ENCODE results near the gene TLR6. TPM values are rescaled to one million over a fixed set of nuclear protein-coding genes. Genes with fewer than 3 reads are reported as not detected.

The TLR6 gene
- total RNA-seq, 1 experiment from 2014 or later, result 0.11 TPM

DNA sequence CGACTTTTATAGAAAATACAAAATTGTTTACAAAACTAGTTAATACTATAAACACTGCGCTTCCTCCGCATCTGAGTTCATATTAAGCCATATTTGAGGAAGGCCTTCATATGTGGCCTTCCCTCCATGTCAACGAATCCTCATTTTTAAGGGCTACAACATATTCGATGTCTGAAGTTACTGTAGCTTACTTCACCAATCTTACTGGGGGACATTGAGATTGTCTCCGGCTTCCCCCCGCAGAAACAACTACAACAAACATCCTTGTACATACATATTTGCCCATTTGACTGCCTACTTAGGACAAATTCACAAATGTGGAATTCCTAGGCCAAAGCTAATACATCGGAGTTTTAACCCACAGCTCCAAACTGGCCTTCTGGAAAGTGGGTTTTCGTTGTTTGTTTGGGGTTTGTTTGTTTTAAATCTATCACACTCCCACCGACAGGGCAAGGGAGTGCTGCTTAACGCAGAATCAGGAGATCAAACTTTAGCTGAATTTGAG is 10.4 kb upstream of the TLR6 start (continued):
- TF ChIP-seq TP53 (CRISPR knock-in tag; IDR thresholded peaks at IDR 0.05), result no peak
- TF ChIP-seq, protein P1, sequence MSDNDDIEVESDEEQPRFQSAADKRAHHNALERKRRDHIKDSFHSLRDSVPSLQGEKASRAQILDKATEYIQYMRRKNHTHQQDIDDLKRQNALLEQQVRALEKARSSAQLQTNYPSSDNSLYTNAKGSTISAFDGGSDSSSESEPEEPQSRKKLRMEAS (CRISPR knock-in tag; IDR thresholded peaks at IDR 0.05), result no peak
- TF ChIP-seq, protein P2, sequence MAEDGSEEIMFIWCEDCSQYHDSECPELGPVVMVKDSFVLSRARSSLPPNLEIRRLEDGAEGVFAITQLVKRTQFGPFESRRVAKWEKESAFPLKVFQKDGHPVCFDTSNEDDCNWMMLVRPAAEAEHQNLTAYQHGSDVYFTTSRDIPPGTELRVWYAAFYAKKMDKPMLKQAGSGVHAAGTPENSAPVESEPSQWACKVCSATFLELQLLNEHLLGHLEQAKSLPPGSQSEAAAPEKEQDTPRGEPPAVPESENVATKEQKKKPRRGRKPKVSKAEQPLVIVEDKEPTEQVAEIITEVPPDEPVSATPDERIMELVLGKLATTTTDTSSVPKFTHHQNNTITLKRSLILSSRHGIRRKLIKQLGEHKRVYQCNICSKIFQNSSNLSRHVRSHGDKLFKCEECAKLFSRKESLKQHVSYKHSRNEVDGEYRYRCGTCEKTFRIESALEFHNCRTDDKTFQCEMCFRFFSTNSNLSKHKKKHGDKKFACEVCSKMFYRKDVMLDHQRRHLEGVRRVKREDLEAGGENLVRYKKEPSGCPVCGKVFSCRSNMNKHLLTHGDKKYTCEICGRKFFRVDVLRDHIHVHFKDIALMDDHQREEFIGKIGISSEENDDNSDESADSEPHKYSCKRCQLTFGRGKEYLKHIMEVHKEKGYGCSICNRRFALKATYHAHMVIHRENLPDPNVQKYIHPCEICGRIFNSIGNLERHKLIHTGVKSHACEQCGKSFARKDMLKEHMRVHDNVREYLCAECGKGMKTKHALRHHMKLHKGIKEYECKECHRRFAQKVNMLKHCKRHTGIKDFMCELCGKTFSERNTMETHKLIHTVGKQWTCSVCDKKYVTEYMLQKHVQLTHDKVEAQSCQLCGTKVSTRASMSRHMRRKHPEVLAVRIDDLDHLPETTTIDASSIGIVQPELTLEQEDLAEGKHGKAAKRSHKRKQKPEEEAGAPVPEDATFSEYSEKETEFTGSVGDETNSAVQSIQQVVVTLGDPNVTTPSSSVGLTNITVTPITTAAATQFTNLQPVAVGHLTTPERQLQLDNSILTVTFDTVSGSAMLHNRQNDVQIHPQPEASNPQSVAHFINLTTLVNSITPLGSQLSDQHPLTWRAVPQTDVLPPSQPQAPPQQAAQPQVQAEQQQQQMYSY (CRISPR knock-in tag; IDR thresholded peaks at IDR 0.05), result no peak

DNA sequence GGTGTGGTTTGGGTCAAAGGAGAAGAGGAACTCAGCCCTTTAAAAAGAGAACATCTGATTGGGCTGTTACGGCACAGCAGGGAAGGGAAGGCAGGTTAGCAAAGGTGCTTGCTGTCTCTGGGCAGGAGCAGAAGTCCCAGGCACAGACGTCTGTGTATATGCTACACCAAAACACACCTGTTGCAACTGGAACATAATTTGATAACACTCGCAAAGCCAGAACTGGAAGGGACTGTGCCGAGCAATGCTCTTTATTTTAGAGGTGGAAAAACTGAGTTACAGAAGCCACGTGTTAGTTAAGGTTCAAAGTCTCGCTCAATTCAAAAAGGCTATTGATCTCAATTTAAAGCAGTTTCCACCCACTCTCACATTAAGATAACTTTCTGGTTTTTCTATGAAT is 8.8 kb upstream of the TLR6 start:
- DNase-seq (ENCODE audit: low spot score) (no peak), ATAC-seq (no peak)
- H3K27ac Mint-ChIP-seq, result no peak overlapping the region
- H3K27me3 Mint-ChIP-seq (ENCODE audit: low read depth), result peaks cover 5% of the 10 kb centered on the region; the same call in 1 of the 2 replicates
- TF ChIP-seq ZBTB21 (CRISPR knock-in tag; IDR thresholded peaks at IDR 0.05; ENCODE audit: borderline replicate concordance), result no peak
- TF ChIP-seq NR1H2 (CRISPR knock-in tag; IDR thresholded peaks at IDR 0.05), result no peak
- TF ChIP-seq, protein P3, sequence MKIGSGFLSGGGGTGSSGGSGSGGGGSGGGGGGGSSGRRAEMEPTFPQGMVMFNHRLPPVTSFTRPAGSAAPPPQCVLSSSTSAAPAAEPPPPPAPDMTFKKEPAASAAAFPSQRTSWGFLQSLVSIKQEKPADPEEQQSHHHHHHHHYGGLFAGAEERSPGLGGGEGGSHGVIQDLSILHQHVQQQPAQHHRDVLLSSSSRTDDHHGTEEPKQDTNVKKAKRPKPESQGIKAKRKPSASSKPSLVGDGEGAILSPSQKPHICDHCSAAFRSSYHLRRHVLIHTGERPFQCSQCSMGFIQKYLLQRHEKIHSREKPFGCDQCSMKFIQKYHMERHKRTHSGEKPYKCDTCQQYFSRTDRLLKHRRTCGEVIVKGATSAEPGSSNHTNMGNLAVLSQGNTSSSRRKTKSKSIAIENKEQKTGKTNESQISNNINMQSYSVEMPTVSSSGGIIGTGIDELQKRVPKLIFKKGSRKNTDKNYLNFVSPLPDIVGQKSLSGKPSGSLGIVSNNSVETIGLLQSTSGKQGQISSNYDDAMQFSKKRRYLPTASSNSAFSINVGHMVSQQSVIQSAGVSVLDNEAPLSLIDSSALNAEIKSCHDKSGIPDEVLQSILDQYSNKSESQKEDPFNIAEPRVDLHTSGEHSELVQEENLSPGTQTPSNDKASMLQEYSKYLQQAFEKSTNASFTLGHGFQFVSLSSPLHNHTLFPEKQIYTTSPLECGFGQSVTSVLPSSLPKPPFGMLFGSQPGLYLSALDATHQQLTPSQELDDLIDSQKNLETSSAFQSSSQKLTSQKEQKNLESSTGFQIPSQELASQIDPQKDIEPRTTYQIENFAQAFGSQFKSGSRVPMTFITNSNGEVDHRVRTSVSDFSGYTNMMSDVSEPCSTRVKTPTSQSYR (CRISPR knock-in tag; IDR thresholded peaks at IDR 0.05), result no peak
- CTCF ChIA-PET, result no interaction called here
- peaks cover 16% of the 10 kb centered on the region for H3K4me1 Mint-ChIP-seq
- no peak overlapping the region for H3K4me3 Mint-ChIP-seq
- no peaks in the 10 kb centered on the region; the same call in 1 of the 2 replicates for H3K36me3 Mint-ChIP-seq
- H3K9me3 Mint-ChIP-seq, result no peaks in the 10 kb centered on the region
- POLR2A ChIA-PET, result no interaction called here

DNA sequence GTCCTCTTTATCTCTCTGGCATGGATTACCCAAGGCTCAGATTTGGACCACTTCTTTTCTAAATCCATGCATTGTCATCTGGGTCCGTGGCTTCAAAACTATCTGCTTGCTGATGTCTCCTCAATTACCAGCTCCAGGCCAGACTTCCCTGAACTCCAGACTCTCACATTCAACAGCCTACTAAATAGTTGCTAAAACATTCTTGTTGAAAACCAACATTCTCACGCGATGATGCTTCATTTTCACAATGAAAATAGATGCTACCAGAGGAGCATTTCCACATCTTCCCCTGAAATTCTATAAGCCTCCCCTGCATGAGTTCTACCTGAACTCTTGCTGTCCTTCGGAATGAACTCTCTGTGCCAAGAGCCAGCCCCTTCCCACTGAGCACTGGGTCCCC is 5.2 kb upstream of the TLR6 start:
- no peak for ATAC-seq
- H3K36me3 Mint-ChIP-seq, result no peaks in the 10 kb centered on the region
- ChIA-PET CTCF (interaction anchor here (1.8 kb wide), 1 partner anchor 12 kb away, joined by 18 read pairs; no protein-coding TSS in a partner anchor), POLR2A (no interaction called here)
- H3K4me3 Mint-ChIP-seq, result no peak overlapping the region
- no peaks in the 10 kb centered on the region for H3K9me3 Mint-ChIP-seq
- H3K27ac Mint-ChIP-seq, result no peak overlapping the region
- no peak for DNase-seq (ENCODE audit: low spot score)
- no peak for TF ChIP-seq RORB (CRISPR knock-in tag; IDR thresholded peaks at IDR 0.05)
- TF ChIP-seq, protein P4, sequence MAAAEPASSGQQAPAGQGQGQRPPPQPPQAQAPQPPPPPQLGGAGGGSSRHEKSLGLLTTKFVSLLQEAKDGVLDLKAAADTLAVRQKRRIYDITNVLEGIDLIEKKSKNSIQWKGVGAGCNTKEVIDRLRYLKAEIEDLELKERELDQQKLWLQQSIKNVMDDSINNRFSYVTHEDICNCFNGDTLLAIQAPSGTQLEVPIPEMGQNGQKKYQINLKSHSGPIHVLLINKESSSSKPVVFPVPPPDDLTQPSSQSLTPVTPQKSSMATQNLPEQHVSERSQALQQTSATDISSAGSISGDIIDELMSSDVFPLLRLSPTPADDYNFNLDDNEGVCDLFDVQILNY (CRISPR knock-in tag; IDR thresholded peaks at IDR 0.05), result no peak
- no peak for TF ChIP-seq ZNF671 (CRISPR knock-in tag; IDR thresholded peaks at IDR 0.05)
- H3K4me1 Mint-ChIP-seq, result peaks cover 17% of the 10 kb centered on the region
- peaks cover 5% of the 10 kb centered on the region; the same call in 1 of the 2 replicates for H3K27me3 Mint-ChIP-seq (ENCODE audit: low read depth)

DNA sequence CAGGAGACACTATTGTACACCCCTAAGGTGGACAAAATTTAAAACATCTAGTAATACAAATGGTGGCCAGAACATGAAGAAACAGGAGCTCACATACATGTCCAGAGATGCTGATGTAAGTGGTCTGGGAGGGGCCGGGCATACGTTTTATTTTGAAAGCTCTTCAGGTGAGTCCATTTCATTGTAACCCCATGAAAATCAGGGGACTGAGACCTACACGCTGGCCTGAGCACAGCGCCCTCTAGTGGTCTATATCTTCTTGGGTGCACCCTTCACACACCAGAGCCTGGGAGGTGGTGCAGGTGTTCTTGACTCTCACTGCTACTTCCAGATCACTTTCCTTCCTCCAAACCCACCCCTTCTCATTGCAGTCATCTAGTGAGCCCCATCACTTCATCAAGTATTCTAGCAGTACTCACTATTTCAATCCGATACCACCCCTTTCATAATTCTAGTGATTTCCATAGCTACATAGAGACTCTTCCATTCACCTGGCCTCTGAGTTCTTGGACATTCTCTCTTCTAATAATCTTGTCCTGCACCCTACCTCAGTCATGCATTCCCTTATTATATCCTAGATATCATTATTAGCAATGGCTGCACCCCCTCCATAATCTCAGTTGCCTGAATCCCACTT is 4.3 kb upstream of the TLR6 start:
- Mint-ChIP-seq H3K4me3 (no peak overlapping the region), H3K4me1 (peaks cover 23% of the 10 kb centered on the region), H3K27me3 (ENCODE audit: low read depth) (peaks cover 5% of the 10 kb centered on the region; the same call in 1 of the 2 replicates), H3K27ac (no peak overlapping the region), H3K9me3 (no peaks in the 10 kb centered on the region), H3K36me3 (no peaks in the 10 kb centered on the region)
- CTCF ChIA-PET, result interaction anchor here (0.6 to 1.9 kb wide), 32 partner anchors 10 to 792 kb away, joined by 3 to 45 read pairs (median 4); partner anchors contain the start of gene TLR10
- POLR2A ChIA-PET, result no interaction called here
- peak; percentile 76 for DNase-seq (ENCODE audit: low spot score)
- ATAC-seq, result peak; percentile 96
- TF ChIP-seq, protein P5, sequence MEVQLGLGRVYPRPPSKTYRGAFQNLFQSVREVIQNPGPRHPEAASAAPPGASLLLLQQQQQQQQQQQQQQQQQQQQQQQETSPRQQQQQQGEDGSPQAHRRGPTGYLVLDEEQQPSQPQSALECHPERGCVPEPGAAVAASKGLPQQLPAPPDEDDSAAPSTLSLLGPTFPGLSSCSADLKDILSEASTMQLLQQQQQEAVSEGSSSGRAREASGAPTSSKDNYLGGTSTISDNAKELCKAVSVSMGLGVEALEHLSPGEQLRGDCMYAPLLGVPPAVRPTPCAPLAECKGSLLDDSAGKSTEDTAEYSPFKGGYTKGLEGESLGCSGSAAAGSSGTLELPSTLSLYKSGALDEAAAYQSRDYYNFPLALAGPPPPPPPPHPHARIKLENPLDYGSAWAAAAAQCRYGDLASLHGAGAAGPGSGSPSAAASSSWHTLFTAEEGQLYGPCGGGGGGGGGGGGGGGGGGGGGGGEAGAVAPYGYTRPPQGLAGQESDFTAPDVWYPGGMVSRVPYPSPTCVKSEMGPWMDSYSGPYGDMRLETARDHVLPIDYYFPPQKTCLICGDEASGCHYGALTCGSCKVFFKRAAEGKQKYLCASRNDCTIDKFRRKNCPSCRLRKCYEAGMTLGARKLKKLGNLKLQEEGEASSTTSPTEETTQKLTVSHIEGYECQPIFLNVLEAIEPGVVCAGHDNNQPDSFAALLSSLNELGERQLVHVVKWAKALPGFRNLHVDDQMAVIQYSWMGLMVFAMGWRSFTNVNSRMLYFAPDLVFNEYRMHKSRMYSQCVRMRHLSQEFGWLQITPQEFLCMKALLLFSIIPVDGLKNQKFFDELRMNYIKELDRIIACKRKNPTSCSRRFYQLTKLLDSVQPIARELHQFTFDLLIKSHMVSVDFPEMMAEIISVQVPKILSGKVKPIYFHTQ (CRISPR knock-in tag; IDR thresholded peaks at IDR 0.05), result no peak
- TF ChIP-seq, protein P6, sequence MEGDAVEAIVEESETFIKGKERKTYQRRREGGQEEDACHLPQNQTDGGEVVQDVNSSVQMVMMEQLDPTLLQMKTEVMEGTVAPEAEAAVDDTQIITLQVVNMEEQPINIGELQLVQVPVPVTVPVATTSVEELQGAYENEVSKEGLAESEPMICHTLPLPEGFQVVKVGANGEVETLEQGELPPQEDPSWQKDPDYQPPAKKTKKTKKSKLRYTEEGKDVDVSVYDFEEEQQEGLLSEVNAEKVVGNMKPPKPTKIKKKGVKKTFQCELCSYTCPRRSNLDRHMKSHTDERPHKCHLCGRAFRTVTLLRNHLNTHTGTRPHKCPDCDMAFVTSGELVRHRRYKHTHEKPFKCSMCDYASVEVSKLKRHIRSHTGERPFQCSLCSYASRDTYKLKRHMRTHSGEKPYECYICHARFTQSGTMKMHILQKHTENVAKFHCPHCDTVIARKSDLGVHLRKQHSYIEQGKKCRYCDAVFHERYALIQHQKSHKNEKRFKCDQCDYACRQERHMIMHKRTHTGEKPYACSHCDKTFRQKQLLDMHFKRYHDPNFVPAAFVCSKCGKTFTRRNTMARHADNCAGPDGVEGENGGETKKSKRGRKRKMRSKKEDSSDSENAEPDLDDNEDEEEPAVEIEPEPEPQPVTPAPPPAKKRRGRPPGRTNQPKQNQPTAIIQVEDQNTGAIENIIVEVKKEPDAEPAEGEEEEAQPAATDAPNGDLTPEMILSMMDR (IDR thresholded peaks at IDR 0.05), result peak; percentile 95
- no peak for TF ChIP-seq ZNF219 (CRISPR knock-in tag; IDR thresholded peaks at IDR 0.05; ENCODE audit: borderline replicate concordance)
- TF ChIP-seq, protein P2 (CRISPR knock-in tag; IDR thresholded peaks at IDR 0.05), result no peak
